Suprapubic skin (tissue), 4 donors: ENCODE results near the gene ING2.

Experiments
- CTCF ChIP-seq, 2 donors: fragments of 200-600 bp in 1 of 2; fragments of 450-650 bp in 1 of 2; sonication (generic) in 1 of 2; IDR thresholded peaks; one replicate each; pipeline ENCODE4 v1.5.1; 2016 to 2019; ENCODE audit warnings: antibody characterized with exemption in 2 of 2, mild to moderate bottlenecking in 1 of 2, moderate library complexity in 1 of 2
- POLR2A ChIP-seq, 2 donors: fragments of 450-650 bp; IDR thresholded peaks; one replicate each; pipeline ENCODE4 v1.6.1; 2017; ENCODE audit warnings: antibody characterized with exemption in 2 of 2, mild to moderate bottlenecking in 2 of 2, moderate library complexity in 2 of 2
- POLR2AphosphoS5 ChIP-seq, 3 donors: sonication (generic); formaldehyde crosslinking; IDR thresholded peaks; one replicate each; pipeline ENCODE4 v1.6.1; 2017; ENCODE audit warnings: antibody characterized with exemption in 3 of 3

GRCh38 chr4:183478123-183478522 is 26.7 kb upstream of the ING2 start:
- TF ChIP-seq POLR2AphosphoS5 (IDR thresholded peaks at IDR 0.05) (no peak), CTCF (IDR thresholded peaks at IDR 0.05) (no peak), POLR2A (IDR thresholded peaks at IDR 0.05) (no peak)
